NCI-H2029 (cell line): ENCODE measurements around the gene ITGB1.

Source experiments
- DNase-seq: peaks from one replicate; lab custom pipeline; 2025; lab: John Stamatoyannopoulos, UW

Gene ITGB1

GRCh38 chr10:32955299-32955772, 2.7 kb downstream of the ITGB1 start:
- DNase-seq = no peak

GRCh38 chr10:32954545-32955298, 3.3 kb downstream of the ITGB1 start:
- no peak for DNase-seq

- DNase-seq = no peak
Measured at GRCh38 chr10:32954080-32954479, 4.0 kb downstream of the ITGB1 start.

- DNase-seq = no peak
Measured at GRCh38 chr10:32953277-32953927, 4.6 kb downstream of the ITGB1 start.

- no peak for DNase-seq
Measured at GRCh38 chr10:32952541-32953276, 5.3 kb downstream of the ITGB1 start.

- no peak for DNase-seq
Measured at GRCh38 chr10:32952094-32952493, 5.9 kb downstream of the ITGB1 start.

- no peak for DNase-seq
Measured at GRCh38 chr10:32951111-32951510, 6.9 kb downstream of the ITGB1 start.

- DNase-seq = no peak
Measured at GRCh38 chr10:32950591-32951108, 7.4 kb downstream of the ITGB1 start.

GRCh38 chr10:32949221-32949678, 8.8 kb downstream of the ITGB1 start:
- no peak for DNase-seq

- no peak for DNase-seq
Measured at GRCh38 chr10:32948451-32948850, 9.6 kb downstream of the ITGB1 start.

GRCh38 chr10:32947586-32947985, 10.4 kb downstream of the ITGB1 start:
- DNase-seq = no peak

GRCh38 chr10:32946108-32946507, 11.9 kb downstream of the ITGB1 start:
- DNase-seq = no peak

- no peak for DNase-seq
Measured at GRCh38 chr10:32943854-32944661, 14.0 kb downstream of the ITGB1 start.

- no peak for DNase-seq
Measured at GRCh38 chr10:32943395-32943794, 14.6 kb downstream of the ITGB1 start.

GRCh38 chr10:32942081-32942480, 15.9 kb downstream of the ITGB1 start:
- DNase-seq = no peak

GRCh38 chr10:32941357-32941756, 16.7 kb downstream of the ITGB1 start:
- no peak for DNase-seq

GRCh38 chr10:32940321-32941301, 17.4 kb downstream of the ITGB1 start:
- no peak for DNase-seq

- DNase-seq = no peak
Measured at GRCh38 chr10:32939296-32940111, 18.5 kb downstream of the ITGB1 start.

- DNase-seq = peak; percentile 54
Measured at GRCh38 chr10:32938554-32939061, 19.4 kb downstream of the ITGB1 start.
